HepG2 (cell line): ENCODE measurements around the gene AFTPH. TPM values are rescaled to one million over a fixed set of nuclear protein-coding genes. Genes with fewer than 3 reads are reported as not detected.

ENCODE experiments used
- EP300 ChIP-seq, 3 experiments: sonication (generic) in 1 of 3; formaldehyde crosslinking in 1 of 3; IDR thresholded peaks; 2 replicates each; pipeline versions ENCODE4 v1.5.1 to v1.6.1; 2011 to 2020; ENCODE audit warnings: low read depth in 2 of 3, low read length in 2 of 3, borderline replicate concordance in 1 of 3, improper control_type of control experiment in 1 of 3, mild to moderate bottlenecking in 1 of 3, missing genetic modification reagents in 1 of 3, moderate library complexity in 1 of 3
- GMEB2 ChIP-seq: IDR thresholded peaks from 2 replicates; pipeline ENCODE4 v1.6.1; 2016; ENCODE audit warnings: missing biosample characterization, missing genetic modification reagents, low read depth
- HOXA3 ChIP-seq: sonication (generic); formaldehyde crosslinking; IDR thresholded peaks from 2 replicates; pipeline ENCODE4 v1.5.0; 2020; ENCODE audit warnings: missing genetic modification reagents
- MIER2 ChIP-seq: IDR thresholded peaks from 2 replicates; pipeline ENCODE4 v1.6.1; 2016; ENCODE audit warnings: missing biosample characterization, missing genetic modification reagents
- NBN ChIP-seq: fragments of 450-650 bp; conservative IDR thresholded peaks from 2 replicates; pipeline ENCODE4 v1.6.1; 2017
- POGK ChIP-seq: sonication (generic); formaldehyde crosslinking; conservative IDR thresholded peaks from 2 replicates; pipeline ENCODE4 v1.8.0; 2022; ENCODE audit warnings: mild to moderate bottlenecking, moderate library complexity, missing genetic modification reagents
- POLR2AphosphoS5 ChIP-seq: IDR thresholded peaks from 2 replicates; pipeline ENCODE4 v1.6.1; 2012; ENCODE audit warnings: low read depth, low read length
- RARG ChIP-seq: sonication (generic); formaldehyde crosslinking; IDR thresholded peaks from 2 replicates; pipeline ENCODE4 v1.4.0; 2020; ENCODE audit warnings: low read depth, mild to moderate bottlenecking, missing genetic modification reagents
- SAP130 ChIP-seq: IDR thresholded peaks from 2 replicates; pipeline ENCODE4 v1.6.1; 2016; ENCODE audit warnings: low read depth
- SRF ChIP-seq: IDR thresholded peaks from 2 replicates; pipeline ENCODE4 v1.6.1; 2011; ENCODE audit warnings: mild to moderate bottlenecking, low read depth, low read length, moderate library complexity
- TCF12 ChIP-seq, 2 experiments: fragments of 450-650 bp in 1 of 2; sonication (generic) in 1 of 2; formaldehyde crosslinking in 1 of 2; IDR thresholded peaks; 2 replicates each; pipeline versions ENCODE4 v1.6.1 to v1.8.0; 2017 to 2022; ENCODE audit warnings: antibody characterized with exemption in 1 of 2, mild to moderate bottlenecking in 1 of 2, missing genetic modification reagents in 1 of 2, moderate library complexity in 1 of 2
- ZBTB14 ChIP-seq: sonication (generic); formaldehyde crosslinking; IDR thresholded peaks from 2 replicates; pipeline ENCODE4 v1.4.0; 2020; ENCODE audit warnings: missing genetic modification reagents
- ZFP82 ChIP-seq: sonication (generic); formaldehyde crosslinking; IDR thresholded peaks from 2 replicates; pipeline ENCODE4 v1.5.1; 2020; ENCODE audit warnings: mild to moderate bottlenecking, missing genetic modification reagents, borderline replicate concordance
- ZNF431 ChIP-seq: sonication (generic); formaldehyde crosslinking; IDR thresholded peaks from 2 replicates; pipeline ENCODE4 v1.9.0; 2022; ENCODE audit warnings: missing genetic modification reagents, low read depth, mild to moderate bottlenecking, borderline replicate concordance
- ZNF484 ChIP-seq: sonication (generic); formaldehyde crosslinking; IDR thresholded peaks from 2 replicates; pipeline ENCODE4 v1.5.1; 2020; ENCODE audit warnings: mild to moderate bottlenecking, low read depth, missing genetic modification reagents, borderline replicate concordance
- polyA plus RNA-seq, 8 experiments: library from polyadenylated mRNA; depleted of rRNA in 3 of 8; stranded (reverse) in 7 of 8; unstranded in 1 of 8; fragments of >200 nt; fragmentation: Illumina TruSeq in 4 of 8; extraction: Trizol in 4 of 8; gene quantifications; 2 replicates each; pipeline versions ENCODE4 v1.2.1 to v1.2.3, GENCODE V29; 2011 to 2016; ENCODE audit warnings: low read depth in 4 of 8, missing spikeins in 1 of 8, mixed read lengths in 1 of 8; ENCODE audit not compliant: insufficient read depth in 1 of 8
- total RNA-seq, 5 experiments: library from RNA; depleted of rRNA; stranded (reverse); fragments of >200 nt; fragmentation: Illumina TruSeq; extraction: Trizol; gene quantifications; 2 replicates each; pipeline ENCODE4 v1.2.3, GENCODE V29; 2016; ENCODE audit warnings: low read depth in 1 of 5
- TF ChIP-seq, protein P1 (sequence below): conservative IDR thresholded peaks from 2 replicates; pipeline ENCODE4 v1.6.1; 2018; ENCODE audit warnings: missing genetic modification reagents
- TF ChIP-seq, protein P2 (sequence below): sonication (generic); formaldehyde crosslinking; IDR thresholded peaks from 2 replicates; pipeline ENCODE4 v1.9.0; 2021; ENCODE audit warnings: missing genetic modification reagents, mild to moderate bottlenecking, borderline replicate concordance
- TF ChIP-seq, protein P3 (sequence below): sonication (generic); formaldehyde crosslinking; conservative IDR thresholded peaks from 2 replicates; pipeline ENCODE4 v1.8.0; 2022; ENCODE audit warnings: missing genetic modification reagents

The AFTPH gene
- total and polyA plus RNA-seq, 2 of the 13 experiments (the other 11 are each of a cell fraction or from before 2014, with no cell fraction given) = 27.5 to 36.8 TPM

DNA sequence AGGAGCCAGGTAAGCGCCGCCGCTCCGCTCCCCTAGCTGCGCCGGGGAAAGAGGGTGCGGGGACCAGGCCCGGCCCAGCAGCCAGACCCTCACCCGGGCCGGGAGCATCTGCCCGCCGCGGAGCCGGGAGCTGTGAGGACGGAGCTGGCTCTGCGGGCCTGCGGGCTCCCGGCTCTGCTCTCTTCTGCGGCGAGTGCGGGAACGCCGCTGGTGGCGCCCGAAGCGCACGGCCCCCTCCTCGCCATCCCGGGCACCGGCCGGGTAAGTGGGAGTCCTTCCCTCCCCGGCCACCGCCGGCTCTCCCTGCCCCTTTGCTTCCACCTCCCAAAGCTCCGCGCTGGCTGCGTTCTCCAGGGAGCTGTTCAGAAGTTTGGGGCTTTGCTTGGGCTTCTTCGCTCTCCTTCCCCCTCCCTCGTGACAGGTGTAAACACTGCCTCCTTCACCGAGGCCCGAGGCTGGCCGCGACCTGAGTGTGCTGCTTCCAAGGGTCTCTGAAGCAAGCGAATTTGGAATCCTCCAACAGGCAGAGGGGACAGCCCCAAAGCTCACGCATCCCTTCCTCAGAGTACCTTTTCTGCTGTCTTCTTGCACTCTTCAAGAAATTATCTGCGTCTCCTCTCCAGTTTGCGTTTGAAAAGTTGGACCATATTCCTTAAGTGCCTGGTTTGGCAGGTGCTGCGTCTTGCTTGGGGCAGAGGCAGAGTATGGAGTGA, 632 bp downstream of the AFTPH start (continued):
- TF ChIP-seq EP300 (IDR thresholded peaks at IDR 0.05; ENCODE audit: low read depth in 2 of 2, low read length in 2 of 2) (no peak), EP300 (CRISPR knock-in tag; IDR thresholded peaks at IDR 0.05; ENCODE audit: borderline replicate concordance) (no peak), POGK (0 out of 2 replicates have a peak, but pooled peaks have one; percentile 58), ZNF431 (no peak), NBN (no peak), TCF12 (IDR thresholded peaks at IDR 0.05) (no peak), TCF12 (CRISPR knock-in tag; IDR thresholded peaks at IDR 0.05) (peak; percentile 58; the same call in 1 of the 2 replicates), ZFP82 (CRISPR knock-in tag) (no peak; the same call in 1 of the 2 replicates), SRF (no peak), GMEB2 (no peak), SAP130 (CRISPR knock-in tag) (no peak), ZNF484 (CRISPR knock-in tag) (no peak), MIER2 (CRISPR knock-in tag) (peak; percentile 13; the same call in 1 of the 2 replicates), HOXA3 (CRISPR knock-in tag) (no peak), POLR2AphosphoS5 (no peak), ZBTB14 (CRISPR knock-in tag) (peak; percentile 53; the same call in 1 of the 2 replicates), RARG (CRISPR knock-in tag) (no peak)
- TF ChIP-seq, protein P1, sequence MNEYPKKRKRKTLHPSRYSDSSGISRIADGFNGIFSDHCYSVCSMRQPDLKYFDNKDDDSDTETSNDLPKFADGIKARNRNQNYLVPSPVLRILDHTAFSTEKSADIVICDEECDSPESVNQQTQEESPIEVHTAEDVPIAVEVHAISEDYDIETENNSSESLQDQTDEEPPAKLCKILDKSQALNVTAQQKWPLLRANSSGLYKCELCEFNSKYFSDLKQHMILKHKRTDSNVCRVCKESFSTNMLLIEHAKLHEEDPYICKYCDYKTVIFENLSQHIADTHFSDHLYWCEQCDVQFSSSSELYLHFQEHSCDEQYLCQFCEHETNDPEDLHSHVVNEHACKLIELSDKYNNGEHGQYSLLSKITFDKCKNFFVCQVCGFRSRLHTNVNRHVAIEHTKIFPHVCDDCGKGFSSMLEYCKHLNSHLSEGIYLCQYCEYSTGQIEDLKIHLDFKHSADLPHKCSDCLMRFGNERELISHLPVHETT (CRISPR knock-in tag) = 0 out of 2 replicates have a peak, but pooled peaks have one; percentile 13
- TF ChIP-seq, protein P2, sequence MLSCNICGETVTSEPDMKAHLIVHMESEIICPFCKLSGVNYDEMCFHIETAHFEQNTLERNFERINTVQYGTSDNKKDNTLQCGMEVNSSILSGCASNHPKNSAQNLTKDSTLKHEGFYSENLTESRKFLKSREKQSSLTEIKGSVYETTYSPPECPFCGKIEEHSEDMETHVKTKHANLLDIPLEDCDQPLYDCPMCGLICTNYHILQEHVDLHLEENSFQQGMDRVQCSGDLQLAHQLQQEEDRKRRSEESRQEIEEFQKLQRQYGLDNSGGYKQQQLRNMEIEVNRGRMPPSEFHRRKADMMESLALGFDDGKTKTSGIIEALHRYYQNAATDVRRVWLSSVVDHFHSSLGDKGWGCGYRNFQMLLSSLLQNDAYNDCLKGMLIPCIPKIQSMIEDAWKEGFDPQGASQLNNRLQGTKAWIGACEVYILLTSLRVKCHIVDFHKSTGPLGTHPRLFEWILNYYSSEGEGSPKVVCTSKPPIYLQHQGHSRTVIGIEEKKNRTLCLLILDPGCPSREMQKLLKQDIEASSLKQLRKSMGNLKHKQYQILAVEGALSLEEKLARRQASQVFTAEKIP (CRISPR knock-in tag) = no peak
- TF ChIP-seq, protein P3, sequence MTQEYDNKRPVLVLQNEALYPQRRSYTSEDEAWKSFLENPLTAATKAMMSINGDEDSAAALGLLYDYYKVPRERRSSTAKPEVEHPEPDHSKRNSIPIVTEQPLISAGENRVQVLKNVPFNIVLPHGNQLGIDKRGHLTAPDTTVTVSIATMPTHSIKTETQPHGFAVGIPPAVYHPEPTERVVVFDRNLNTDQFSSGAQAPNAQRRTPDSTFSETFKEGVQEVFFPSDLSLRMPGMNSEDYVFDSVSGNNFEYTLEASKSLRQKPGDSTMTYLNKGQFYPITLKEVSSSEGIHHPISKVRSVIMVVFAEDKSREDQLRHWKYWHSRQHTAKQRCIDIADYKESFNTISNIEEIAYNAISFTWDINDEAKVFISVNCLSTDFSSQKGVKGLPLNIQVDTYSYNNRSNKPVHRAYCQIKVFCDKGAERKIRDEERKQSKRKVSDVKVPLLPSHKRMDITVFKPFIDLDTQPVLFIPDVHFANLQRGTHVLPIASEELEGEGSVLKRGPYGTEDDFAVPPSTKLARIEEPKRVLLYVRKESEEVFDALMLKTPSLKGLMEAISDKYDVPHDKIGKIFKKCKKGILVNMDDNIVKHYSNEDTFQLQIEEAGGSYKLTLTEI (CRISPR knock-in tag) = no peak
